Brain pericyte (primary cell): ENCODE results near the gene ATL2.
A peak's percentile ranks its signal among the peaks of the same experiment; 100 is the strongest.

Source experiments
- DNase-seq: peaks from one replicate; pipeline ENCODE4 v3.0.0-alpha.2; 2012; ENCODE audit warnings: low read depth, low spot score

ATL2 gene

GRCh38 chr2:38390947-38391346, 13.9 kb upstream of the ATL2 start:
- no peak for DNase-seq

DNA sequence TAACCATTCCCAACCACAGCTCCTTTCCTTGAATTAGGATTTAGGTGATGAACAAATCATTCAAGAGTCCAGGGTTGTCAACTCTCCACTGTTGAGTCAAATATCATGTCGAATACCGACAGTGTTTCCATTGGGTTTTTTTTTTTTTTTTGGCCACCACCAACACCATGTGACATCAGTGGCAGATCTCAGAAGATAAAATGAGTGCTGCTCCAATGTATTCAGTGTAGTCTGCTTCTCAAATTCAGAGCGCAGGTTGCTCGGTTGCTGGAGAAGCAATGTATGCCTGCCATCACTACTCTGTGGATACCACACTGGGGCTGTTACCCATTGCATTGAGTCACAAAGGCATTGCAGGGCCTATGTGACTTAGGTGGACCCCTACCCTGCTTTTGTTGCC, 10.8 kb upstream of the ATL2 start:
- DNase-seq: no peak

- DNase-seq: no peak
Observed at GRCh38 chr2:38386821-38387220, 9.7 kb upstream of the ATL2 start.

DNA sequence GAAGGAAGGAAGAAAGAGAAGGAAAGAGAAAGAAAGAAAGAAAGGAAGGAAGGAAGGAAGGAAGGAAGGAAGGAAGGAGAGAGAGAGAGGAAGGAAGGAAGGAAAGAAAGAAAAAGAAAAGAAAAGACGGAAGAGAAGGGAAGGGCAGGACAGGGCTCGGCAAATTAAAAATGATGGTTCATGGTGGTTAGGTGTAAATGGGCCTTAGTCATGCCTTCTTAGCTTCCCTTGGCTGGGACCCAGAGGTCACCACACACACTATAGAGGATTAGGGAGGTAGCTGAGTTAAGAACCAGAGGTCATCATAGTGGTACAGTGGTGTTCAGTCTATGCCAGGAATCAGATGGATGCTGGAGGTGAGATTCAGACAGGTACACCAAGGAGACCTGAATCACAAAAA, 9.3 kb upstream of the ATL2 start:
- no peak for DNase-seq

- DNase-seq: no peak
Observed at GRCh38 chr2:38384338-38384737, 7.3 kb upstream of the ATL2 start.

DNA sequence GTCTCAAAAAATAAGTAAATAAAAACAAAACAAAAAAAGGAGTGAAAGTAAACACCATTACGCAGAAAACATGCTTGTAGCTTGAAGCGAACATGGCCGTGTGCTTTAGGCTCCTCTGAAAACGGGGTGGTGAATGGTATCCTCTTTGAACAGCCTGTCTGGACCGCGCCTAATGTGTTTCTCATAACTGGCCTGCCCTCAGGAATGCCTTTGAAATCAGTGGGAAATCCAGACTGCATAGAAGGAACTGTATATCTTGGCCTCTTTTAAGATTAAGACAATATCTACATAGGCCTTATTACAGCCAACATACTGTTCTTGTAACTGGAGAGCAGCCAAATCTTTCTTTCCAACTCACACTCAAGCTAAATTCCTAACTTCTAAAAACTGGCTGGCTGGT, 6.7 kb upstream of the ATL2 start:
- peak; percentile 64 for DNase-seq

GRCh38 chr2:38381381-38382143, 4.5 kb upstream of the ATL2 start:
- no peak for DNase-seq

- DNase-seq: no peak
Observed at GRCh38 chr2:38380397-38381130, 3.5 kb upstream of the ATL2 start.

GRCh38 chr2:38376346-38377049, 575 bp downstream of the ATL2 start:
- DNase-seq: no peak

DNA sequence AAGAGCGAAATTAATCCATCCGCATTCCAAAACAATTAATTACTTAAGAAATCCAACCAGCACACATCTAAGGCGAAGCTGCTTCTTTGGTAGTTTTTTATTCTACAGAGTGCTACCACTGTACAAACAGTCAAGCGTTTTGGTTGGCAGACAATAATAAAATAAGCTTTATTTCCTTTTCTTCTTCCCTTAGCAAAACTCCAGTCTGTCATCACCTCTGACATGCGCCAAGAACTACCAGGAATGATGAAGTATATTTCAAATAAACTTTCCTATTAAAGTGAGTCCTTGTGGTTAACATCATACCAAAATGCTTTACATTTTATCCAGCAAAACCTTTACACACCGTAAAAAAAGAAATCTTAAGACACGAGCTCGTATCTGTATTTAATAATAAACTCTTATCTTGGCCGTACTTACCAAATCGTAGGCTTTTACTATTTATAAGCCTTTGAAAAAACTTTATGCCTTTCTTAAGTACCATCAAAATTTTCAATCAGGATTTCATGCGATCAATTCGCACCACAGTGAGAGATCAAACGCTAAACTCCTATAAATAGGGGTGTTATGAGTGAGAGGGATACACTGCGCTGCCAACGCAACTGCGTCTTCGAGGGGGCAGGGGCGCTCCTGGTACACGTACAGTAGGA, 1.3 kb downstream of the ATL2 start:
- no peak for DNase-seq

DNA sequence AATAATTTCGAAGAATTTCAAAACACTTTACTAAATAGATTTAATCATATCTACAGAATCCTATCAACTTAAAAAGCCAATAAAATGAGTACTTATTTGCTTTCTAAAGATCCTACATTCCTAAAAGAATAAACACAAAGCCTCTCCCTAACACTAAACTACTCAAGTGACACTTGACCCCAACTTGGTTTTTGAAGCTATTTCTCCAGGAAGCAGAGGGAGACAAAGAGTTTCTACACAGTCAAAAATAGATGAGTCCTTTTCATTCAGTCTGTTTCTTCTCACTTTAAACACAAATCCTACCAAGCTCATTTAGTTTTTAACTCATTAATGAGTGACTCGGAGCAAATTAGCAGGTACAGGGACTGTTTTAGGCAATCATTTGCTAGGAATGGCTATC, 2.1 kb downstream of the ATL2 start:
- no peak for DNase-seq

- no peak for DNase-seq
Observed at GRCh38 chr2:38371235-38371634, 5.8 kb downstream of the ATL2 start.

- DNase-seq: no peak
Observed at GRCh38 chr2:38370664-38371063, 6.4 kb downstream of the ATL2 start.

DNA sequence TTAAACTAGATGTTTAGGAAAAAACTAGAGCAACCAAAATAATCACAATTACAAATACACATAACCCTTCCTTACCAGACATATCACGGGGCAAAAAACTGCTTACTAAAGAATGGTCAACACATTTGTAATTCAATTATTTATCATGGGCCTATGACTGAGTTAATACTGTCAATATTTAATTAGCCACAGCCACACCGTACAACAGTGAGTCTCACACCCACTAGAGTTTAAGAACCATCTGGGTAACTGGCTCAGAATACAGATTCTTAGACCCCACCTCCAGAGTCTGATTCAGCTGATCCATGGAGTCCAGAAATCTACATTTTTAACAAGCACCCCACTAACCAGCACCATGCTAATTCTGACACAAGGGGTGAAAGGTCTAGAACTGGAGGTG, 14.8 kb downstream of the ATL2 start:
- no peak for DNase-seq

- DNase-seq: no peak
Observed at GRCh38 chr2:38360177-38360576, 16.9 kb downstream of the ATL2 start.

DNA sequence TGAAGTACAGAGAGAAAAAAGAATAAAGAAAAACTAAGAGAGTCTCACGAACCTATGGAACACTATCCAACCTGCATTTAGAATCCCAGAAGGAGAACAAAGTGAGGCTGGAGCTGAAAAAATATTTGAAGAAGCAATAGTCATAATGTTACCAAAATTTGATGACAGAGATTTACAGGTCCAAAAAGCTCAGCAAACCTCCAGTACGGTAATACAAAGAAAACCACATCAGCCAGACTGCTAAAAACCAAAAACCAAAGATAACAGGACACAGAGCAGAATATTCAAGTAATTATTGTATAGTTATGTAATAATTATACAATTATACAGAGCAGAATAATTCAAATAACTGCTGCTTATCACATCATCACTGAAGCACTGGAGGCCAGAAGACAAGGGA, 23.7 kb downstream of the ATL2 start:
- DNase-seq: no peak

- no peak for DNase-seq
Observed at GRCh38 chr2:38352336-38352735, 24.7 kb downstream of the ATL2 start.

GRCh38 chr2:38345323-38346038, 31.6 kb downstream of the ATL2 start:
- no peak for DNase-seq

GRCh38 chr2:38344813-38345212, 32.3 kb downstream of the ATL2 start:
- no peak for DNase-seq

DNA sequence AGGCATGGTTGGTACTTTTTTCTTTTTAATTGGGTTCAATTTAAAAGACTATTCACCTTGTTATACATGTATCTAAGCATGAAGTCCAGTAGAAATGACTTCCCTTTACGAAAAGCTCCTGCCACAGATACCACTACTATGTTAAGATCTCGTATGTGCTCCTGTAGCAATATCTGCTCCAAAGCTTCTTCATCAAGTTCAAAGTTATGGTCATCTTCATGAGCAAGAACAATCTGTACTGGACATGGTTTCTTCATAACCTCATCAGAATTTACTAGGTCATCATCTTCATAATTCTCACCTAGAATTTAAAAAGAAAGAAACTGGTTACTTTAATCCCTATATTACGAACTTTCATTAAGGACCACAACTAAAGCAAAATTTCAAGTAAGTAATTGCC, 33.9 kb downstream of the ATL2 start:
- DNase-seq: no peak

DNA sequence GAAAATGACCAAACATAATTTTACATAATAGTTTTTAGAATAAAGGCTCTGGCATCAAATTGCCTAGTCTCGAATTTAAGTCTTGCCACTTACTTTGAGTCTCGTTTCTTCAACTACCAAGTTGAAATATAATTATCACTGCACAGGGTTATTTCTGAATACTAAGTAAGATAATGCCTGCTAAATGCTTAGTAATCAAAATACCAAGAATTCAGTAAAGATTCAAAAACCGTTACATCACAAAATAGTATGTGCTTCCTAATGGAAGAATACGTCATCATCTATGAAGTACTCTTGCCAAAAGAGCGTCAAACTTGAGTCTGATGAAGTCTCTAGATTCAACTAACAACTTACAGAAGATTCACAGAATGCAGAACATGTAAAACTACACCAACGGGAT, 40.5 kb downstream of the ATL2 start:
- DNase-seq: no peak

GRCh38 chr2:38330754-38331153, 46.3 kb downstream of the ATL2 start:
- DNase-seq: no peak
